ENCODE measurements around the gene SHCBP1L. TPM values are rescaled to one million over a fixed set of nuclear protein-coding genes. Genes with fewer than 3 reads are reported as not detected.

SHCBP1L gene
- total RNA-seq, 1 experiment from 2014 or later = not detected

- Histone ChIP-seq H2AFZ (ENCODE audit: low read length) (peak overlapping the region; percentile 48), H3K79me2 (ENCODE audit: insufficient read depth, low read length) (no peaks in the 10 kb centered on the region), H3K27ac (ENCODE audit: insufficient read length, low read depth, low read length) (no peak overlapping the region), H3K56ac (ENCODE audit: insufficient read length, low read depth, low read length) (no peak overlapping the region), H4K8ac (replicated peaks; ENCODE audit: insufficient read length, low read depth, low read length) (no peak overlapping the region), H4K5ac (ENCODE audit: insufficient read length, low read depth, low read length) (no peak overlapping the region), H3K23me2 (ENCODE audit: insufficient read length, low read depth, low read length, poor library complexity, severe bottlenecking) (no peaks in the 10 kb centered on the region), H3K4ac (ENCODE audit: low read depth, low read length) (no peak overlapping the region), H3K4me2 (ENCODE audit: insufficient read depth, insufficient read length, low read length) (no peak overlapping the region), H3K9ac (ENCODE audit: extremely low read depth, insufficient read length, low read length) (no peak overlapping the region), H3K23ac (ENCODE audit: insufficient read length, low read depth, low read length) (no peak overlapping the region), H2BK12ac (ENCODE audit: insufficient read length, low read depth, low read length) (no peak overlapping the region), H3K79me1 (ENCODE audit: insufficient read depth, low read depth, low read length, poor library complexity, severe bottlenecking) (no peaks in the 10 kb centered on the region), H3T11ph (ENCODE audit: low read length) (no peak overlapping the region), H4K91ac (ENCODE audit: insufficient read length, low read depth, low read length) (no peak overlapping the region), H3K9me3 (ENCODE audit: control insufficient read depth, low read depth, low read length) (no peaks in the 10 kb centered on the region), H3K18ac (ENCODE audit: insufficient read length, low read depth, low read length) (no peak overlapping the region), H3K27me3 (ENCODE audit: insufficient read depth, low read length) (no peaks in the 10 kb centered on the region), H4K20me1 (ENCODE audit: control insufficient read depth, insufficient read depth, insufficient read length) (no peaks in the 10 kb centered on the region), H2BK20ac (ENCODE audit: low read depth, low read length, poor library complexity, severe bottlenecking) (no peak overlapping the region), H2BK120ac (ENCODE audit: low read depth, low read length, poor library complexity, severe bottlenecking) (no peak overlapping the region), H2AK5ac (ENCODE audit: insufficient read length, low read length) (no peak overlapping the region), H2BK15ac (ENCODE audit: low read depth, low read length) (no peak overlapping the region), H2BK5ac (ENCODE audit: insufficient read length, low read length) (no peak overlapping the region), H3K4me1 (ENCODE audit: insufficient read depth, low read length) (no peaks in the 10 kb centered on the region), H3K14ac (ENCODE audit: insufficient read depth, low read length) (no peak overlapping the region)
- no peak overlapping the region for H3K4me3 Mint-ChIP-seq
- H3K4me1 Mint-ChIP-seq = peaks cover 0 to 2% of the 10 kb centered on the region in 2 experiments; a peak in 1 of 4 replicates
- no peak for DNase-seq
- H3K36me3 Mint-ChIP-seq (ENCODE audit: insufficient read depth in 1 of 3, low read depth in 3 of 3) = no peaks in the 10 kb centered on the region
- TF ChIP-seq CTCF (conservative IDR thresholded peaks at IDR 0.05) = no peak
- WGBS (ENCODE audit: extremely low coverage, insufficient read length, low lambda C conversion rate) = no CpG with 5 or more reads among the region's 4 CpGs
- H3K27ac Mint-ChIP-seq = no peak overlapping the region
- no peaks in the 10 kb centered on the region for H3K9me3 Mint-ChIP-seq
- no peaks in the 10 kb centered on the region for H3K27me3 Mint-ChIP-seq (ENCODE audit: low read depth)
Measured at GRCh38 chr1:182995894-182996293, 42.9 kb upstream of the SHCBP1L start.
